Lung microvascular endothelial cell (primary cell): ENCODE measurements around the gene CCPG1. TPM values are rescaled to one million over a fixed set of nuclear protein-coding genes. Genes with fewer than 3 reads are reported as not detected.

Experiments used
- DNase-seq, 2 donors: peaks; one replicate each; pipeline versions ENCODE4 v3.0.0 to v3.0.0-alpha.2; 2010; ENCODE audit warnings: low read depth in 2 of 2
- total RNA-seq: library from RNA; depleted of rRNA; stranded (reverse); fragments of >200 nt; gene quantifications from 2 replicates; pipeline ENCODE4 v1.2.1, GENCODE V29; 2014

CCPG1 gene
- total RNA-seq, 1 donor from 2014 or later: 49.4 TPM

- peak in 1 of 2 donors; percentile 2 for DNase-seq
Observed at GRCh38 chr15:55319537-55320237, 88.5 kb downstream of the CCPG1 start.

- peak; percentile 88 to 92 for DNase-seq
Observed at GRCh38 chr15:55318588-55319494, 89.3 kb downstream of the CCPG1 start, which contains the start of the genes PIGB and PIGBOS1. Gene PIGB (plus strand): TSS chr15:55319222. CDS start chr15:55319251, 29 bp downstream. Gene PIGBOS1 (minus strand): TSS chr15:55319123. CDS start chr15:55317792, 1,331 bp downstream.

Other genes with a start within 250 kb of the CCPG1 start
- 52.7 and 59.7 TPM in 2 replicates for gene RSL24D1, start 211.4 kb downstream of the CCPG1 start, total RNA-seq
- 6.1 and 9.5 TPM in 2 replicates for gene RAB27A, start 118.5 kb downstream of the CCPG1 start, total RNA-seq
- gene PIGBOS1, start 89.2 kb downstream of the CCPG1 start, total RNA-seq: 4.1 and 7.7 TPM in 2 replicates
- 6.5 and 7.6 TPM in 2 replicates for gene PIGB, start 89.1 kb downstream of the CCPG1 start, total RNA-seq
- 0.60 and 0.87 TPM in 2 replicates for gene PIERCE2, start 136 bp upstream of the CCPG1 start, total RNA-seq
- gene DNAAF4, start 99.9 kb upstream of the CCPG1 start, total RNA-seq: 0.99 and 1.7 TPM in 2 replicates
- under 0.01 and 0.22 TPM in 2 replicates for gene PYGO1, start 180.0 kb upstream of the CCPG1 start, total RNA-seq